HCT116 (cell line): ENCODE results near the gene TMEM117. TPM values are rescaled to one million over a fixed set of nuclear protein-coding genes. Genes with fewer than 3 reads are reported as not detected.

Experiments
- ATAC-seq: fragments of 200-7000 bp; cut with Tn5 transposase; 2 replicates; pipeline ENCODE4 v1.9.1; 2020; ENCODE audit warnings: mild to moderate bottlenecking, moderate library complexity
- BruUV-seq: library from RNA; stranded (reverse); fragments of 400-500 nt; replicated peaks from 2 replicates; lab custom pipeline; 2021; lab: Mats Ljungman, UMichigan
- CTCF ChIA-PET: fragments of 300-600 bp; sonication (Branson Sonifier 250); formaldehyde crosslinking; loops from one replicate; lab custom pipeline; 2021; ENCODE audit warnings: antibody characterized with exemption; lab: Charles Lee
- POLR2A ChIA-PET: fragments of 300-600, 350-600 bp; sonication (Branson Sonifier 250); formaldehyde crosslinking; loops from one replicate; lab custom pipeline; 2021; ENCODE audit warnings: antibody characterized with exemption; lab: Charles Lee
- RAD21 ChIA-PET, 2 experiments: fragments of 300-600 bp; sonication (Branson Sonifier 250); formaldehyde crosslinking; loops; one replicate each; lab custom pipeline; 2023; ENCODE audit warnings: low total read pairs in 2 of 2; ENCODE audit not compliant: uncharacterized antibody in 2 of 2, unreplicated experiment in 2 of 2, low non-redundant PET in 1 of 2; lab: Charles Lee
- DNase-seq: peaks from one replicate; pipeline ENCODE4 v3.0.0-alpha.2; 2010; ENCODE audit warnings: low read depth, low spot score
- H2AFZ ChIP-seq: fragments of 200-600 bp; shearing (Covaris generic), sonication (generic); 2 replicates; pipeline ENCODE4 v1.6.1; 2017; ENCODE audit warnings: low read depth, mixed run types, mixed read lengths, antibody characterized with exemption, low read length; ENCODE audit not compliant: poor library complexity, severe bottlenecking
- H3K27ac ChIP-seq: 2 replicates; pipeline ENCODE4 v1.5.1; 2012; ENCODE audit warnings: low read depth, low read length
- H3K27me3 ChIP-seq: fragments of 200-600 bp; sonication (generic); 2 replicates; pipeline ENCODE4 v1.6.1; 2016; ENCODE audit warnings: mixed run types, low read length, mixed read lengths; ENCODE audit not compliant: insufficient read depth
- H3K36me3 ChIP-seq, 2 experiments: fragments of 200-500 bp in 1 of 2; fragments of 200-600 bp in 1 of 2; sonication (Bioruptor generic) in 1 of 2; sonication (generic) in 1 of 2; 2 replicates each; pipeline versions ENCODE4 v1.5.1 to v1.6.1; 2014 to 2016; ENCODE audit warnings: low read length in 2 of 2, inconsistent platforms in 1 of 2, mixed read lengths in 1 of 2, mixed run types in 1 of 2; ENCODE audit not compliant: insufficient read depth in 2 of 2, control insufficient read depth in 1 of 2
- H3K4me1 ChIP-seq, 2 experiments: fragments of 200-600 bp in 1 of 2; sonication (generic) in 1 of 2; 2 replicates each; pipeline versions ENCODE4 v1.5.1 to v1.6.1; 2012 to 2017; ENCODE audit warnings: low read length in 2 of 2, inconsistent platforms in 1 of 2, mild to moderate bottlenecking in 1 of 2, mixed read lengths in 1 of 2, mixed run types in 1 of 2, moderate library complexity in 1 of 2; ENCODE audit not compliant: insufficient read depth in 2 of 2, control insufficient read depth in 1 of 2
- H3K4me2 ChIP-seq: fragments of 200-600 bp; sonication (generic); 2 replicates; pipeline ENCODE4 v1.6.1; 2017; ENCODE audit warnings: mixed run types, low read length, mixed read lengths
- H3K4me3 ChIP-seq, 2 experiments: fragments of 200-600 bp in 1 of 2; sonication (generic) in 1 of 2; replicated peaks in 1 of 2; 2 replicates each; pipeline ENCODE4 v1.5.1; 2011 to 2016; ENCODE audit warnings: low read length in 2 of 2, control low read depth in 1 of 2, low read depth in 1 of 2, mild to moderate bottlenecking in 1 of 2, mixed read lengths in 1 of 2, mixed run types in 1 of 2
- H3K79me2 ChIP-seq: fragments of 200-600 bp; sonication (generic); 2 replicates; pipeline ENCODE4 v1.6.1; 2017; ENCODE audit warnings: mild to moderate bottlenecking, mixed run types, low read length, moderate library complexity, mixed read lengths; ENCODE audit not compliant: insufficient read depth
- H3K9ac ChIP-seq: fragments of 200-600 bp; sonication (generic); 2 replicates; pipeline ENCODE4 v1.6.1; 2016; ENCODE audit warnings: low read length, mixed read lengths
- H3K9me2 ChIP-seq: fragments of 200-600 bp; sonication (generic), shearing (Covaris generic); 2 replicates; pipeline ENCODE4 v1.6.1; 2017; ENCODE audit warnings: mixed run types, mild to moderate bottlenecking, moderate library complexity; ENCODE audit not compliant: insufficient read depth
- H3K9me3 ChIP-seq, 2 experiments: fragments of 200-500 bp in 1 of 2; fragments of 200-600 bp in 1 of 2; sonication (Bioruptor generic) in 1 of 2; sonication (generic) in 1 of 2; 2 replicates each; pipeline ENCODE4 v1.6.1; 2014 to 2017; ENCODE audit warnings: low read length in 2 of 2, mixed read lengths in 2 of 2, inconsistent platforms in 1 of 2, low read depth in 1 of 2, mild to moderate bottlenecking in 1 of 2, mixed run types in 1 of 2, moderate library complexity in 1 of 2; ENCODE audit not compliant: control insufficient read depth in 1 of 2, insufficient read depth in 1 of 2
- H4K20me1 ChIP-seq: fragments of 200-600 bp; sonication (generic), shearing (Covaris generic); 2 replicates; pipeline ENCODE4 v1.6.1; 2017; ENCODE audit warnings: mixed run types, mild to moderate bottlenecking, moderate library complexity; ENCODE audit not compliant: insufficient read depth
- ATF3 ChIP-seq: IDR thresholded peaks from 2 replicates; pipeline ENCODE4 v1.6.1; 2012
- CEBPB ChIP-seq: IDR thresholded peaks from 2 replicates; pipeline ENCODE4 v1.6.1; 2012; ENCODE audit warnings: low read depth
- EGR1 ChIP-seq: IDR thresholded peaks from 2 replicates; pipeline ENCODE4 v1.6.1; 2012; ENCODE audit warnings: low read depth
- EZH2 ChIP-seq: fragments of 200-600 bp; sonication (generic); IDR thresholded peaks from 2 replicates; pipeline ENCODE4 v1.6.1; 2017; ENCODE audit warnings: antibody characterized with exemption, mixed run types
- JUND ChIP-seq: IDR thresholded peaks from 2 replicates; pipeline ENCODE4 v1.6.1; 2012
- POLR2A ChIP-seq: IDR thresholded peaks from 2 replicates; pipeline ENCODE4 v1.7.0; 2011; ENCODE audit warnings: borderline replicate concordance; ENCODE audit not compliant: insufficient read depth, insufficient read length; ENCODE audit errors: extremely low read depth
- POLR2AphosphoS5 ChIP-seq: IDR thresholded peaks from 2 replicates; pipeline ENCODE4 v1.6.1; 2011; ENCODE audit warnings: mild to moderate bottlenecking, low read depth, low read length, moderate library complexity
- SIN3A ChIP-seq: IDR thresholded peaks from 2 replicates; pipeline ENCODE4 v1.6.1; 2012; ENCODE audit warnings: low read depth
- YY1 ChIP-seq: IDR thresholded peaks from 2 replicates; pipeline ENCODE4 v1.6.1; 2011; ENCODE audit warnings: low read length, low read depth, moderate library complexity, mild to moderate bottlenecking; ENCODE audit not compliant: insufficient replicate concordance; ENCODE audit errors: extremely low read depth
- ZFX ChIP-seq: fragments of 450-650 bp; IDR thresholded peaks from 2 replicates; pipeline ENCODE4 v1.6.1; 2017
- ZNF274 ChIP-seq: fragments of 200-500 bp; sonication (Bioruptor generic); IDR thresholded peaks from 2 replicates; pipeline ENCODE4 v1.6.1; 2014; ENCODE audit warnings: mild to moderate bottlenecking, low read depth, low read length, inconsistent platforms
- intact Hi-C: fragments of 100-400 bp; cut with micrococcal nuclease; formaldehyde crosslinking; loops from 2 replicates; pipeline ENCODE4 v1.10.0; 2022
- total RNA-seq: library from RNA; stranded (reverse); gene quantifications from one replicate; pipeline ENCODE4 v1.2.1, GENCODE V29; 2021; ENCODE audit not compliant: unreplicated experiment
- TF ChIP-seq, protein P1 (sequence below): IDR thresholded peaks from 2 replicates; pipeline ENCODE4 v1.6.1; 2011; ENCODE audit warnings: mild to moderate bottlenecking, low read length, moderate library complexity; ENCODE audit not compliant: insufficient replicate concordance; ENCODE audit errors: extremely low read depth
- TF ChIP-seq, protein P2 (sequence below), 3 experiments: fragments of 200-600 bp in 1 of 3; sonication (generic) in 1 of 3; IDR thresholded peaks in 2 of 3; conservative IDR thresholded peaks in 1 of 3; 2 replicates each; pipeline ENCODE4 v1.5.1; 2012 to 2017; ENCODE audit warnings: low read depth in 2 of 3, low read length in 2 of 3, antibody characterized with exemption in 1 of 3, borderline replicate concordance in 1 of 3, control low read depth in 1 of 3, mild to moderate bottlenecking in 1 of 3, mixed read lengths in 1 of 3, mixed run types in 1 of 3, moderate library complexity in 1 of 3; ENCODE audit not compliant: insufficient read depth in 1 of 3

Gene TMEM117
- total RNA-seq, 1 experiment from 2014 or later, result 3.6 TPM

DNA sequence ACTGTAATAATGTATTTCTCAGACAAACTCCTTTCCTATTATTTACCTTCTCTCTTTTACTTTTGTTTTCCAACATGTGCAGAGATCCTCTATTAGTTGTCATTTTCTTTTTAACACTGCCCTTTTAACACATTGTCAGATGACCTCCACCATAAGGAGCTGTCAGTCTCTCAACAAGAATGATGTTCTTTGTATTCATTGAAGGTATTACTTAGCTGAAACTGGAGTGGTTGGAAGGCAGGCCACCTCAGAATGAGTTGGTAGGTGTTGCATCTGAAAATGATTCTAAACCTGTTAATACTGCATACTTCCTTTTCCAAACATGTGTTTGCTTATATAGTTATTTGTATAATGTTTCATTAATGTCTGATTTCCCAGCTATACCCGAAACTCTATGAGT, 16.9 kb downstream of the TMEM117 start:
- TF ChIP-seq EZH2 (no peak), ATF3 (no peak), POLR2A (no peak), SIN3A (no peak), ZNF274 (no peak), POLR2AphosphoS5 (no peak)
- TF ChIP-seq, protein P1, sequence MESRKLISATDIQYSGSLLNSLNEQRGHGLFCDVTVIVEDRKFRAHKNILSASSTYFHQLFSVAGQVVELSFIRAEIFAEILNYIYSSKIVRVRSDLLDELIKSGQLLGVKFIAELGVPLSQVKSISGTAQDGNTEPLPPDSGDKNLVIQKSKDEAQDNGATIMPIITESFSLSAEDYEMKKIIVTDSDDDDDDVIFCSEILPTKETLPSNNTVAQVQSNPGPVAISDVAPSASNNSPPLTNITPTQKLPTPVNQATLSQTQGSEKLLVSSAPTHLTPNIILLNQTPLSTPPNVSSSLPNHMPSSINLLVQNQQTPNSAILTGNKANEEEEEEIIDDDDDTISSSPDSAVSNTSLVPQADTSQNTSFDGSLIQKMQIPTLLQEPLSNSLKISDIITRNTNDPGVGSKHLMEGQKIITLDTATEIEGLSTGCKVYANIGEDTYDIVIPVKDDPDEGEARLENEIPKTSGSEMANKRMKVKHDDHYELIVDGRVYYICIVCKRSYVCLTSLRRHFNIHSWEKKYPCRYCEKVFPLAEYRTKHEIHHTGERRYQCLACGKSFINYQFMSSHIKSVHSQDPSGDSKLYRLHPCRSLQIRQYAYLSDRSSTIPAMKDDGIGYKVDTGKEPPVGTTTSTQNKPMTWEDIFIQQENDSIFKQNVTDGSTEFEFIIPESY, result no peak
- Histone ChIP-seq H3K79me2 (no peaks in the 10 kb centered on the region), H3K27ac (no peak overlapping the region), H3K36me3 (no peaks in the 10 kb centered on the region), H2AFZ (no peak overlapping the region), H3K4me1 (peaks cover 0 to under 1% of the 10 kb centered on the region in 2 experiments; a peak in 1 of 4 replicates), H3K9me2 (no peaks in the 10 kb centered on the region), H3K4me3 (no peak overlapping the region), H3K9me3 (no peaks in the 10 kb centered on the region), H4K20me1 (no peaks in the 10 kb centered on the region), H3K4me2 (no peak overlapping the region), H3K27me3 (no peaks in the 10 kb centered on the region), H3K9ac (no peak overlapping the region)
- intact Hi-C loops, result no loop called here
- ChIA-PET RAD21 (no interaction called here), CTCF (no interaction called here), POLR2A (interaction anchor here (1.2 kb wide), 1 partner anchor 18 kb away, joined by 3 read pairs; no protein-coding TSS in a partner anchor)
- ATAC-seq (no peak), DNase-seq (no peak)
- no TSS peak for BruUV-seq

DNA sequence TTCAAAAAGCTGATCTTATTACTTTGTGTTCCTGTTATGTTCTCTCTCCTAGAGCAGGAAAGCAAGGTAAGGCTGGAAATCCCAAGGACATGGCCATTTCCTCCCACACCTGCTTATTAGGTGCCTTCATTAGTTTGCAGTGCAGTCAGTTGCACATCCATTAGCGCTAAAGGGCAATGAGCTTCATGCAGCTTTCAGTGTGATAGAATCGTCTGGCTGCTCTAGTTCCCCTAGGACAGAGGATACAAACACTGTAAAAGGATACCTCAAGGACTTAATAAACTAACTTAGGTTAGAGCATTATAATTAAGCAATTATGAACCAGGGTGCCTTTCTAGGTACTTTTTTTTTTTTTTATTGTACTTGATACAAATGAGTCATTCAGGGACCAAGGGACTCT, 21.1 kb downstream of the TMEM117 start:
- H2AFZ ChIP-seq, result no peak overlapping the region
- DNase-seq (no peak), ATAC-seq (no peak)
- H3K9me3 ChIP-seq, result no peaks in the 10 kb centered on the region
- H3K36me3 ChIP-seq, result no peaks in the 10 kb centered on the region
- no peak overlapping the region for H3K27ac ChIP-seq
- H3K79me2 ChIP-seq, result no peaks in the 10 kb centered on the region
- H3K4me2 ChIP-seq, result no peak overlapping the region
- H3K27me3 ChIP-seq, result no peaks in the 10 kb centered on the region
- intact Hi-C loops, result no loop called here
- no peak overlapping the region for H3K4me3 ChIP-seq
- H4K20me1 ChIP-seq, result no peaks in the 10 kb centered on the region
- CTCF ChIA-PET, result no interaction called here
- no peak overlapping the region for H3K9ac ChIP-seq
- no peaks in the 10 kb centered on the region for H3K9me2 ChIP-seq
- H3K4me1 ChIP-seq, result no peaks in the 10 kb centered on the region
- RAD21 ChIA-PET, result no interaction called here
- POLR2A ChIA-PET, result no interaction called here
- no TSS peak for BruUV-seq
- TF ChIP-seq CEBPB, result no peak
- TF ChIP-seq, protein P1, result no peak
- TF ChIP-seq SIN3A, result no peak
- no peak for TF ChIP-seq YY1
- TF ChIP-seq ZFX, result no peak
- no peak for TF ChIP-seq POLR2AphosphoS5
- TF ChIP-seq POLR2A, result no peak
- no peak for TF ChIP-seq EZH2
- no peak for TF ChIP-seq EGR1
- no peak for TF ChIP-seq JUND
- no peak for TF ChIP-seq ATF3
- TF ChIP-seq, protein P2, sequence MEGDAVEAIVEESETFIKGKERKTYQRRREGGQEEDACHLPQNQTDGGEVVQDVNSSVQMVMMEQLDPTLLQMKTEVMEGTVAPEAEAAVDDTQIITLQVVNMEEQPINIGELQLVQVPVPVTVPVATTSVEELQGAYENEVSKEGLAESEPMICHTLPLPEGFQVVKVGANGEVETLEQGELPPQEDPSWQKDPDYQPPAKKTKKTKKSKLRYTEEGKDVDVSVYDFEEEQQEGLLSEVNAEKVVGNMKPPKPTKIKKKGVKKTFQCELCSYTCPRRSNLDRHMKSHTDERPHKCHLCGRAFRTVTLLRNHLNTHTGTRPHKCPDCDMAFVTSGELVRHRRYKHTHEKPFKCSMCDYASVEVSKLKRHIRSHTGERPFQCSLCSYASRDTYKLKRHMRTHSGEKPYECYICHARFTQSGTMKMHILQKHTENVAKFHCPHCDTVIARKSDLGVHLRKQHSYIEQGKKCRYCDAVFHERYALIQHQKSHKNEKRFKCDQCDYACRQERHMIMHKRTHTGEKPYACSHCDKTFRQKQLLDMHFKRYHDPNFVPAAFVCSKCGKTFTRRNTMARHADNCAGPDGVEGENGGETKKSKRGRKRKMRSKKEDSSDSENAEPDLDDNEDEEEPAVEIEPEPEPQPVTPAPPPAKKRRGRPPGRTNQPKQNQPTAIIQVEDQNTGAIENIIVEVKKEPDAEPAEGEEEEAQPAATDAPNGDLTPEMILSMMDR (IDR thresholded peaks at IDR 0.05 in 2 of 3, conservative IDR thresholded peaks at IDR 0.05 in 1 of 3; ENCODE audit: borderline replicate concordance in 1 of 3, insufficient read depth in 1 of 3, low read depth in 2 of 3, low read length in 2 of 3), result no peak
